ENCODE measurements around the gene OTOP3. TPM values are rescaled to one million over a fixed set of nuclear protein-coding genes. Genes with fewer than 3 reads are reported as not detected.
"Not testable (repeated sequence)": the region's sequence is repeated elsewhere in the genome, so short reads cannot be mapped to it uniquely, and the experiment has no call there.

OTOP3 gene
- total and polyA plus RNA-seq, 2 experiments from 2014 or later: not detected

DNA sequence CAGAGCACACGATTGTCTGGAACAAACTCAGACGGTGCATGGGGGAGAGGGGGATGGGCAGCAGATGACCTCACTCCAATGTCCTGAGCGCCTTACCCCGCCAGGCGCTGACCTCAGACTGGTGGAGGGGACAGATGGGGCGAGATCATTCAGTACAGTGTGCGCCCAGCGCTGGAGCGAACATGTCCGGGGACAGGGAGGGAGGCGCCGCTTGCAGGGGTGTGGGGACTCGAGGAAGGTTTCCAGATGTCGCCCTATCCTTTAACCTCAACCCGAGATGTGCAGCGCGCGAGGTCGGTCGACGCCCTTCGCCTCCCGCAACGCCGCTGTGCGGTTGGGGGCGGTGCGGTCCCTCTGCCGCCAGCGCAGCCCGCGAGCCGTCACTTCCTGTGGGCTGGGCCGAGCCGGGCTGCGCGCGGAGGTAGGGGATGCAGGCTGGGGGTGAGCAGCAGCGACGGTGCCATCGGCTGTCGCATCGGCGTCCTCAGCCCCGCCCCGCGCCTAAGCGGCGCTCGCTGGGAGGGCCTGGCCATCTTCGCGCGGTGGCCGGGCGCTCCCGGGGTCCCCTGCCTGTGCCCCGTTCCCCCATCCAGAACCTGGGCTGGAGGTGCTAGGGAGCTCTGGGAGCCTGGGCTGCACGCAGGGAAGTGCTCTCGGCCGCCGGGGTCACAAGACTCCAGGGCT is 46.4 kb downstream of the OTOP3 start:
- TF ChIP-seq, protein P1, sequence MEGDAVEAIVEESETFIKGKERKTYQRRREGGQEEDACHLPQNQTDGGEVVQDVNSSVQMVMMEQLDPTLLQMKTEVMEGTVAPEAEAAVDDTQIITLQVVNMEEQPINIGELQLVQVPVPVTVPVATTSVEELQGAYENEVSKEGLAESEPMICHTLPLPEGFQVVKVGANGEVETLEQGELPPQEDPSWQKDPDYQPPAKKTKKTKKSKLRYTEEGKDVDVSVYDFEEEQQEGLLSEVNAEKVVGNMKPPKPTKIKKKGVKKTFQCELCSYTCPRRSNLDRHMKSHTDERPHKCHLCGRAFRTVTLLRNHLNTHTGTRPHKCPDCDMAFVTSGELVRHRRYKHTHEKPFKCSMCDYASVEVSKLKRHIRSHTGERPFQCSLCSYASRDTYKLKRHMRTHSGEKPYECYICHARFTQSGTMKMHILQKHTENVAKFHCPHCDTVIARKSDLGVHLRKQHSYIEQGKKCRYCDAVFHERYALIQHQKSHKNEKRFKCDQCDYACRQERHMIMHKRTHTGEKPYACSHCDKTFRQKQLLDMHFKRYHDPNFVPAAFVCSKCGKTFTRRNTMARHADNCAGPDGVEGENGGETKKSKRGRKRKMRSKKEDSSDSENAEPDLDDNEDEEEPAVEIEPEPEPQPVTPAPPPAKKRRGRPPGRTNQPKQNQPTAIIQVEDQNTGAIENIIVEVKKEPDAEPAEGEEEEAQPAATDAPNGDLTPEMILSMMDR (IDR thresholded peaks at IDR 0.05; ENCODE audit: low read depth, low read length): no peak
- H3K4me3 ChIP-seq: peak overlapping the region; percentile 61
- no peaks in the 10 kb centered on the region for H3K9me3 ChIP-seq (ENCODE audit: low read depth)
- H3K4me1 ChIP-seq (ENCODE audit: low read depth): no peaks in the 10 kb centered on the region
- no peaks in the 10 kb centered on the region for H3K36me3 ChIP-seq
- H3K27me3 ChIP-seq: no peaks in the 10 kb centered on the region
- DNase-seq (ENCODE audit: low read depth in 1 of 2, low spot score in 1 of 2): peak; percentile 59 to 90
- peak overlapping the region; percentile 61 for H3K27ac ChIP-seq

DNA sequence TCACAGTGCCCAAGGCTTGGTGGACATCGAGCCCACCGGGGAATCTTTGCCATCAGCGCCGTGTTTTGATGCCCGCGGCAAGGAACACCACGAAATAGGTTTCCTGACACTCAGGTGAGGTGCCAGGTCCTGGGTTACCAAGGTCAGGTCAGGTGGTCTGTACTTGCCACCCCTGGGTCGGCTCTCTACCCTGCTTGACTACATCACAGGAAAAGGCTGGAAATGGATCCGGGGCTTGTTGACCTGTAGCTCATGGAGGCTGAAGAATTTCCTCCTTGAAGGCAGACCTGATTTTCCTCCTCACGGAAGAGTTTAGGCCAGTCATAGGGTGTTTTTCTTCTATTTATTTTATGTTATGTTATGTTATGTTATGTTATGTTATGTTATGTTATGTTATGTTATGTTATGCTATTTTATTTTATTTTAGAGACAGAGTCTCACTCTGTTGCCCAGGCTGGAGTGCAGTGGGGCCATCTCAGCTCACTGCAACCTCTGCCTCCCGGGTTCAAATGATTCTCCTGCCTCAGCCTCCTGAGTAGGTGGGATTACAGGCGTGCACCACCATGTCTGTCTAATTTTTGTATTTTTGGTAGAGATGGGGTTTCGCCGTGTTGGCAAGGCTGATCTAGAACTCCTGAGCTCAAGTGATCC is 47.1 kb downstream of the OTOP3 start:
- H3K9me3 ChIP-seq (ENCODE audit: low read depth); H3K36me3 ChIP-seq; H3K27me3 ChIP-seq; H3K4me1 ChIP-seq (ENCODE audit: low read depth): not testable (repeated sequence)
- H3K4me3 ChIP-seq: peak overlapping the region; percentile 61
- H3K27ac ChIP-seq: peak overlapping the region; percentile 61
- DNase-seq (ENCODE audit: low read depth in 1 of 2, low spot score in 1 of 2): peak in 1 of 2 donors; percentile 10

DNA sequence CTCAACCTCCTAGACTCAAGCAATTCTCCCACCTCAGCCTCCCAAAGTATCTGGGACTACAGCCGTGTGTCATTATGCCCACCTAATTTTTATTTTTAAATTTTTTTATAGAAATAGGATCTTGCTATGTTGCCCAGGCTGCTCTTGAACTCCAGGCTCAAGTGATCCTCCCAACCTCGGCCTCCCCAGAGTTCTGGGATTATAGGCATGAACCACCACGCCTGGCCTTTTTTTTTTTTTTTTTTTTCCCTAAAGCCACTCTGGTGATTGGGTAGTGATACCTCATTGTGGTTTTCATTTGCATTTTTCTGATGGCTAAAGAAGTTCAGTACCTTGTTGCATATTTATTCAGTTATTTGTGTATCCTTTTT is 50.5 kb downstream of the OTOP3 start:
- Histone ChIP-seq H3K27ac (no peak overlapping the region), H3K4me1 (ENCODE audit: low read depth) (no peaks in the 10 kb centered on the region), H3K27me3 (no peaks in the 10 kb centered on the region), H3K4me3 (no peak overlapping the region), H3K36me3 (no peaks in the 10 kb centered on the region), H3K9me3 (ENCODE audit: low read depth) (no peaks in the 10 kb centered on the region)
- TF ChIP-seq, protein P1 (IDR thresholded peaks at IDR 0.05; ENCODE audit: low read depth, low read length): no peak
- DNase-seq (ENCODE audit: low read depth in 1 of 2, low spot score in 1 of 2): no peak

DNA sequence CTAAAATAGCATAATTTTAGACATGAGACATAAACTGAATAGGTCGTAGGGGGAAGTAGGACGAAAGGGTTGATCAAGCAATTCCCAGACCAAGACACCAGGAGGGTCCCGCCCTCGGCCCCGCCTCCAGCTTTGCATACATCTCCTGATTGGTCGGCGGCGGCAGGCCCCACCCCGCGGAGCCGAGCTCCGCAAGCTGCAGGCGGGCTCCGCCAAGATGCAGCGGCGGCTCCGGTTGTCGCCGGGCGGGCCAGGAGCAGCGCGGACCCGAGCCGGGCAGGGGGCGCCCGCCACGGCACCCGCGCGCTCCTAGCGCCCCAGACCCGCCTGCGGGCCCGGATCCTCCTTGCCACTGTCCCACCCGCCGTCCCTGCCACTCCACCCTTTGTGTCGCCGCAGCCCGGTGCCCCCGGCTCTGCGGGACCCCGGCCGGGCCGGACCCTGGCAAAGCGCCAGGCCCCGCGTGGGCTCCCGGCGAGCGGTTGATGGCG is 51.8 kb downstream of the OTOP3 start, which contains the start of gene CDR2L:
Gene CDR2L (plus strand): TSS at position 215 of the 491 bp plus-strand sequence. CDS start 412 bp downstream, outside the sequence.
- Histone ChIP-seq H3K9me3 (ENCODE audit: low read depth) (no peaks in the 10 kb centered on the region), H3K27ac (peak within 1 kb of the TSS; percentile 73), H3K36me3 (no peaks in the 10 kb centered on the region), H3K4me3 (peak within 1 kb of the TSS; percentile 83), H3K27me3 (no peaks in the 10 kb centered on the region), H3K4me1 (ENCODE audit: low read depth) (no peaks in the 10 kb centered on the region)
- peak; percentile 95 to 97 for DNase-seq (ENCODE audit: low read depth in 1 of 2, low spot score in 1 of 2)
- TF ChIP-seq, protein P1 (IDR thresholded peaks at IDR 0.05; ENCODE audit: low read depth, low read length): no peak

DNA sequence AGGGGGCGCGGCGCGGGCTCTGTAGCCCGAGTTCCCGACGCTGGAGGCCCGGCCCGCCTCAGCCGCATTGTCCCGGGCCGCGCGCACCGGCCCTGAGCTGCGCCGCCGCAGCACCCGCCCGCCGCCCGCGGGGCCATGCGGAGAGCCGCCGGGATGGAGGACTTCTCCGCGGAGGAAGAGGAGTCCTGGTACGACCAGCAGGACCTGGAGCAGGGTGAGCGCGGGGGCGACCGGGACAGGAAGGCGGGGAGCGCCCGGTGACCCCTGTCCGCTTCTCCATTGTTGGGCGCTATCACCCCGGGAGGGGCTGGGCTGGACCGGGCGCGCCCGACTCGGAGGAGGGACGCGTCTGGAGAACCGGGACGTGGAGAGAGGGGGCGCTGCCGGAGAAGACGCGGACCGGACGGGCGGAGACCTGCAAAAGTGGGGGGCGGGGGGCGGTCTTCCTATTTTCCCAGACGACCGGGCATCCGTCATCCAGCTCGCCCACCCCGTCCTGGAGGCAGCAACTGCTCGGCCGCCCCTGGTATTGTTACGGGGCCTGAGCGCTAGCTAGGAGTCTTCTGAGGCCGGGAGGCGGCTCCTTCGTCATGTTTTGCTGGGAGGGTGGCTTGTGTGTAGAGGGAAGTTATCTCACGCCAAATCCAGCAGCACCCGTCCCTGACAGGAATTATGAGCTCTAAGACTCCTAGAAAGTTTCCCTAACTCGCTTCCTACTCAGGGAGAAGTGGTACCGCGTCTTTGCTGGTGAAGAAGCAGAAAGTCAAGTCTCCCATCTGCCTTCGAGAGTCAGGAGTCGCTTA is 52.4 kb downstream of the OTOP3 start:
- H3K27ac ChIP-seq: peak overlapping the region; percentile 73
- peak overlapping the region; percentile 83 for H3K4me3 ChIP-seq
- H3K4me1 ChIP-seq (ENCODE audit: low read depth): no peaks in the 10 kb centered on the region
- H3K27me3 ChIP-seq: no peaks in the 10 kb centered on the region
- no peaks in the 10 kb centered on the region for H3K9me3 ChIP-seq (ENCODE audit: low read depth)
- DNase-seq (ENCODE audit: low read depth in 1 of 2, low spot score in 1 of 2): peak; percentile 70 to 73
- TF ChIP-seq, protein P1 (IDR thresholded peaks at IDR 0.05; ENCODE audit: low read depth, low read length): peak; percentile 36
- no peaks in the 10 kb centered on the region for H3K36me3 ChIP-seq
